Mononuclear cell (primary cell): Measurements from ENCODE around the gene ACTN4. TPM values are rescaled to one million over a fixed set of nuclear protein-coding genes. Genes with fewer than 3 reads are reported as not detected.

Source experiments
- H3K27me3 ChIP-seq: 2 replicates; pipeline ENCODE4 v1.6.0; 2011; ENCODE audit warnings: low read length, control low read depth; ENCODE audit not compliant: insufficient read depth
- H3K4me1 ChIP-seq: 2 replicates; pipeline ENCODE4 v1.5.1; 2011; ENCODE audit warnings: mild to moderate bottlenecking, low read length, control low read depth; ENCODE audit not compliant: insufficient read depth
- H3K4me3 ChIP-seq: 2 replicates; pipeline ENCODE4 v1.5.1; 2011; ENCODE audit warnings: mild to moderate bottlenecking, low read length, moderate library complexity
- H3K9me3 ChIP-seq: 2 replicates; pipeline ENCODE4 v1.5.1; 2011; ENCODE audit warnings: low read depth, mild to moderate bottlenecking, control low read depth, low read length
- total RNA-seq: library from RNA; depleted of rRNA; stranded (reverse); fragments of >200 nt; gene quantifications from one replicate; pipeline ENCODE4 v1.2.3, GENCODE V29; 2012

The ACTN4 gene
- total RNA-seq, 1 donor = 59.0 TPM

- H3K4me1 ChIP-seq = peaks cover 70% of the 10 kb centered on the region
Measured at GRCh38 chr19:38650172-38650775, 2.8 kb downstream of the ACTN4 start.

GRCh38 chr19:38650911-38651584 lies 3.6 kb downstream of the ACTN4 start:
- peaks cover 78% of the 10 kb centered on the region for H3K4me1 ChIP-seq
- H3K27me3 ChIP-seq = no peaks in the 10 kb centered on the region
- H3K9me3 ChIP-seq = no peaks in the 10 kb centered on the region
- H3K4me3 ChIP-seq = no peak overlapping the region

More at GRCh38 chr19:38650172-38650775, 2.8 kb downstream of the ACTN4 start:
- no peaks in the 10 kb centered on the region for H3K27me3 ChIP-seq
- H3K4me3 ChIP-seq = no peak overlapping the region
- H3K9me3 ChIP-seq = no peaks in the 10 kb centered on the region

GRCh38 chr19:38653028-38653571 lies 5.7 kb downstream of the ACTN4 start:
- no peak overlapping the region for H3K4me3 ChIP-seq
- H3K4me1 ChIP-seq = peaks cover 93% of the 10 kb centered on the region
- H3K9me3 ChIP-seq = no peaks in the 10 kb centered on the region
- H3K27me3 ChIP-seq = no peaks in the 10 kb centered on the region

- Histone ChIP-seq H3K4me3 (no peak overlapping the region), H3K9me3 (no peaks in the 10 kb centered on the region), H3K4me1 (peaks cover 92% of the 10 kb centered on the region), H3K27me3 (no peaks in the 10 kb centered on the region)
Measured at GRCh38 chr19:38654628-38655055, 7.2 kb downstream of the ACTN4 start.

GRCh38 chr19:38655148-38655824 lies 7.8 kb downstream of the ACTN4 start:
- Histone ChIP-seq H3K4me3 (no peak overlapping the region), H3K4me1 (peaks cover 92% of the 10 kb centered on the region), H3K9me3 (no peaks in the 10 kb centered on the region), H3K27me3 (no peaks in the 10 kb centered on the region)

DNA sequence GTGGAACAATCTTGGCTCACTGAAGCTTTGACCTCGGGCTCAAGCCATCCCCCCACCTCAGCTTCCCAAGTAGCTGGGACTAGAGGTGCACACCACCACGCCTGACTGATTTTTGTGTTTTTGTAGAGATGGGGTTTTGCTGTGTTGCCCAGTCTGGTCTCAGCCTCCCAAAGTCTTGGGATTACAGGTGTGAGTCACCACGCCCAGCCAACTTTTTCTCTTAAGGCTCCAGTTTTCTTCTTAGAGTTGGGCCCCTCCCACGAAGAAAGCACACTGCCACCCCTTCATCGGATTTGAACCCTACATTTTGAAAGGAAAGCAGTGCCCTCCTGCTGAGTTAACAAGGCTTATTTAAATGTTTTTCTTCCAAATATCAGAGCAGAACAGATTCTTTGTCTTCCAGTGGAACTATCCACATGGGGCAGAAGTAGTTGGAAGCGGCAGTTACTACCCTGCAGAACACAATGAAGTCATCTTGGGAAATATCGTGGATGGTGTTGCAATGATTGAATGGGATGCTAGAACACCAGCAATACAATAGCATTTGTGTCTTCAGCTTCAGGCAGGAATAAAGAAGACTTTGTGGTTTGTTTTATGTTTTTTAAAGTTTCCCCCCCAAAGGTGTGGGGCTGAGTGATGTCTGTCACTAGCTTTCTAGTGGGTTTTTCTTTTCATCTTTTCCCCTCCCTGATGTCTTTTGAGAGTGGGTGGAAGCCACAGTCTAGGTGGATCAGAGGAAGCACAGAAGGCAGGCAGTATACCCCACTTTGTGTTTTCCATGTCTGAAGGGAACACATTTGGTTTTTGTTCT lies 8.9 kb downstream of the ACTN4 start:
- Histone ChIP-seq H3K4me1 (peaks cover 92% of the 10 kb centered on the region), H3K27me3 (no peaks in the 10 kb centered on the region), H3K9me3 (no peaks in the 10 kb centered on the region), H3K4me3 (no peak overlapping the region)

DNA sequence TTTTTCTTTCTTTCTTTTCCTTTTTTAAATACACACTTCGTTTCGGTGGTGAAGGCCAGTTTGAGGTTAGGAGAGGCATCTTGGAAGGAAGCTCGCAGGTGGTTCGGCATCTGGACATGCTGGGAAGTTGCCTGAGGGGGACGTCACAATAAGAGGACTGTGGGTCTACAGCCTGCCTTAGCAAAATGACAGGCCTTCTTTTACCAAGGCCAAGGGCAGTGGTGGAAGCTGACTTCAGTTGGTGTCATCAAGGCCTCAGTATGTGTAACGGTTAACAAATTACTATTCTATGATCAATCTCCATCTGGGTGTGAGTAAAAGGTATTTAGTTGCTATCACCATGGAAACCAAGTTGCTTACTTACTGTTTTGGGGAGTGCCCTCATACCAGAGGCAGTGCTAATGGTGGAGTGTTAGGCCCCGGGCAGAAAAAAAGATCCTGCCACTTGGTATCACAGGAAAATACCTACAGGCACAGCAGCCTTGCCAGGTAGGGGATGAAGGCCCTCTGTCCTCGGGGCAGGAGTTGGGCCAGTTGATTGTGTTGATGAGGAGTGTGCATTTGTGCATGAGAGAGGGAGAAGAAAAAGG lies 10.3 kb downstream of the ACTN4 start:
- no peak overlapping the region for H3K4me3 ChIP-seq
- H3K4me1 ChIP-seq = peaks cover 89% of the 10 kb centered on the region
- H3K27me3 ChIP-seq = no peaks in the 10 kb centered on the region
- H3K9me3 ChIP-seq = no peaks in the 10 kb centered on the region

- peaks cover 92% of the 10 kb centered on the region for H3K4me1 ChIP-seq
Measured at GRCh38 chr19:38658462-38659306, 11.2 kb downstream of the ACTN4 start.

DNA sequence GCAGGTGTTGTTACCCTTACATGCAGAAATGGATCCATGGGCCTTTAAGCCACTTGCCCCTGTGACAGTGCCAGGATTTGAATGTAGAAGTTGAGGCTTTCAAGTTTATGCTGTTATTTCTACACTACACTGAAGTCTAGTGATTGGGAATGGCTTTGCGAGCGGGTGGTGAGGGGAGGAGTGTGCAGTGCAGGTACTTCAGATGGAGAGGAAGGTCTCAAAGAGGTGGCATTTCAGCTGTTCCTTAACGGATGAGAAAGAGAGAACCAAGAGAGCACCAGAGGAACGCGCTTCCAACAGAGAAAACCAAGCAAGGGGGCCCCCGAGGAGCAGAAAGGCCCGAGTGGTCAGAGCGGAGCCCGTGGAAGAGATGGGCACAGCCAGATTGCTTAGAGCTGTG lies 13.3 kb downstream of the ACTN4 start:
- Histone ChIP-seq H3K27me3 (no peaks in the 10 kb centered on the region), H3K4me1 (peaks cover 96% of the 10 kb centered on the region), H3K4me3 (no peak overlapping the region), H3K9me3 (no peaks in the 10 kb centered on the region)

More at GRCh38 chr19:38658462-38659306, 11.2 kb downstream of the ACTN4 start:
- Histone ChIP-seq H3K4me3 (no peak overlapping the region), H3K9me3 (no peaks in the 10 kb centered on the region), H3K27me3 (no peaks in the 10 kb centered on the region)

DNA sequence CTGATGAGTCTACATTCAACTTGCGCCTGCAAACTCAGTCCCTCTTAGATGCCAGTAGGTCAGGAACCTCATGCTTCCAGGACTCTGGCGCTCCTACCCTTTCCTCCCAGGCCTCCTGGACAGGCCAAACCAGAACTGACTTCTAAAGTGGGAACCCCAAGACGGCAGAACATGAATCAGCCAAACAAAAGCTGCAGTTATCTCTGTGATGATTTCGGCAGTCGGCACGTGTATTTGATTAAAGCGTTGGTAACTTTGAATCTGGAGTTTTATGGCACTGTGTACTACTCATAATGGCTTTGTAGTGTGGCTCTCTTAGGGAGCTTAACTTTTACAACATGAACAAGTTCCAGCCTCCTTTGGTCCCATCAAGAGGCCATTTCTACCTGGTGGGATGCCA lies 13.7 kb downstream of the ACTN4 start:
- Histone ChIP-seq H3K27me3 (no peaks in the 10 kb centered on the region), H3K4me3 (no peak overlapping the region), H3K4me1 (peaks cover 96% of the 10 kb centered on the region), H3K9me3 (no peaks in the 10 kb centered on the region)

DNA sequence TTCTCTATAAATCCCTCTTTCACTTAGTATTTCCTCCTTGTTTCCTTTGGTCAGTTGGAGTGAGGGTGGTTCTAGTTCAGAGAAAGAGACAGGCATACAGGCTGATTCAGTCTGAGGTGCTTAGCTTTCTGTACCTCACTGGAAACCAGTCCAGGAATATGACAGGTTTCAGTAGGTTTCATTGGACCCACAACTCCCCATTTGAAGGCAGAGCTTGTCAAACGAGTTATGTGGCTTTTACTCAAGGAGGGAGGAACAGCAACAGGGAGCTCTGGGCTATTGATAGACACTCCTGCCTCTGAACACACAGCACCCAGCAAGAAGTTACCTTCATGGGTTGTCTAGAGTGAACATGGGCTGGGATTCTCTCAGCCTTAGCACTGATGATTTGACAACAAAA lies 14.5 kb downstream of the ACTN4 start:
- Histone ChIP-seq H3K4me1 (peaks cover 96% of the 10 kb centered on the region), H3K9me3 (no peaks in the 10 kb centered on the region), H3K4me3 (no peak overlapping the region), H3K27me3 (no peaks in the 10 kb centered on the region)

DNA sequence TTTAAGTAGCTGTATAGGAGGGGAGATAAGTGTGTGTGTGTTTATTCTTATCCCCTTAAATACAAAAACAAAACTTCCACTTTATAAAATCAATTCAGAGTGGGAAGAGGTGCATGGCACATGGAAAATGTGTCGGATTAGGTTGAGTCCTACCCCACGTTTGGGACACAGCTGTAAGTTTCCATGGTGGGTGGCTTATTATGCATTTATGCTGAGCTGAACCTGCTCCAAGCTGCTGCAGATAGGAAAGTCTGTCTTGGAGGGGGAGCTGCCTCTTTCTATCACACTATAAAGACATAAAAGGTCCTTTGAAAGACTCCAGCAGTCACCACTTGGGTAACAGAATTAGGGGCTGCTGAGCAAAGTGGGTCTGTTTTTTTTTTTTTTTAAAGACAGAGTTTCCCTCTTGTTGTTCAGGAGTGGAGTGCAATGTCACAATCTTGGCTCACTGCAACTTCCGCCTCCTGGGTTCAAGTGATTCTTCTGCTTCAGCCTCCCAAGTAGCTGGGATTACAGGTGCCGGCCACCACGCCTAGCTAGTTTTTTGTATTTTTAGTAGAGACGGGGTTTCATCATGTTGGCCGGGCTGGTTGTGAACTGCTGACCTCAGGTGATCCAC lies 15.2 kb downstream of the ACTN4 start:
- H3K4me1 ChIP-seq = peaks cover 96% of the 10 kb centered on the region
- H3K27me3 ChIP-seq = no peaks in the 10 kb centered on the region
- H3K4me3 ChIP-seq = no peak overlapping the region
- H3K9me3 ChIP-seq = no peaks in the 10 kb centered on the region

DNA sequence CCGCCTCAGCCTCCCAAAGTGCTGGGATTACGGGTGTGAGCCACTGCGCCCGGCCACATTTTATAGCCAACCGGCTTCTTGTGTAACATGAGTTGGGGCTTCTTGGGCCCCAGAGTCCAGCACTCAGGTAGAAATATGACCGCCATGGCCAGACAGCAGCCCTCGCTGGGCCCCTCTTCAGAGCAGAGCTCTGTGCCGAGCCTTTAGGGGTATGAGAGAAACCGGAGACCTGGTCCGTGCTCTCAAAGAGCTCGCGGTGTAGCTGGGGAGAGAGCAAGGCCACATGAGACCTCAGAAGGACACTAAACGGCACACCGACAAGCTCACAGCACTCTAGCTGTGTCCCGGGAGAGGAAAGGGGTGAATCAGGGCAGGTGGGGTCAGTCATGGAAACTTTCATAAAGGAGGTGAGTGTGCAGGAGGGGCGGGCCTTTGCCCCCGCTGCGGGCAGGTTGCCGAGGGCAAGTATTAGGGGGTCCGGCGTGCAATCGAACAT lies 15.8 kb downstream of the ACTN4 start:
- H3K4me3 ChIP-seq = no peak overlapping the region
- no peaks in the 10 kb centered on the region for H3K9me3 ChIP-seq
- peaks cover 96% of the 10 kb centered on the region for H3K4me1 ChIP-seq
- H3K27me3 ChIP-seq = no peaks in the 10 kb centered on the region
